Measurements from ENCODE around the gene ADAMTSL3.

- TF ChIP-seq, protein P1, sequence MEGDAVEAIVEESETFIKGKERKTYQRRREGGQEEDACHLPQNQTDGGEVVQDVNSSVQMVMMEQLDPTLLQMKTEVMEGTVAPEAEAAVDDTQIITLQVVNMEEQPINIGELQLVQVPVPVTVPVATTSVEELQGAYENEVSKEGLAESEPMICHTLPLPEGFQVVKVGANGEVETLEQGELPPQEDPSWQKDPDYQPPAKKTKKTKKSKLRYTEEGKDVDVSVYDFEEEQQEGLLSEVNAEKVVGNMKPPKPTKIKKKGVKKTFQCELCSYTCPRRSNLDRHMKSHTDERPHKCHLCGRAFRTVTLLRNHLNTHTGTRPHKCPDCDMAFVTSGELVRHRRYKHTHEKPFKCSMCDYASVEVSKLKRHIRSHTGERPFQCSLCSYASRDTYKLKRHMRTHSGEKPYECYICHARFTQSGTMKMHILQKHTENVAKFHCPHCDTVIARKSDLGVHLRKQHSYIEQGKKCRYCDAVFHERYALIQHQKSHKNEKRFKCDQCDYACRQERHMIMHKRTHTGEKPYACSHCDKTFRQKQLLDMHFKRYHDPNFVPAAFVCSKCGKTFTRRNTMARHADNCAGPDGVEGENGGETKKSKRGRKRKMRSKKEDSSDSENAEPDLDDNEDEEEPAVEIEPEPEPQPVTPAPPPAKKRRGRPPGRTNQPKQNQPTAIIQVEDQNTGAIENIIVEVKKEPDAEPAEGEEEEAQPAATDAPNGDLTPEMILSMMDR (IDR thresholded peaks at IDR 0.05; ENCODE audit: control extremely low read depth in 1 of 3, insufficient read depth in 1 of 3, low read depth in 1 of 3, low read length in 3 of 3): no peak
- TF ChIP-seq TAF7 (optimal IDR thresholded peaks at IDR 0.05; ENCODE audit: borderline replicate concordance, low read depth, low read length) (no peak), POLR2A (IDR thresholded peaks at IDR 0.05; ENCODE audit: control extremely low read depth in 1 of 2, low read depth in 2 of 2, low read length in 2 of 2) (no peak), TAF1 (IDR thresholded peaks at IDR 0.05; ENCODE audit: low read depth, low read length) (no peak), TCF12 (IDR thresholded peaks at IDR 0.05; ENCODE audit: low read depth, low read length) (no peak), EZH2 (IDR thresholded peaks at IDR 0.05; ENCODE audit: low read depth, low read length, severe bottlenecking) (no peak), RAD21 (IDR thresholded peaks at IDR 0.05 in 1 of 2, conservative IDR thresholded peaks at IDR 0.05 in 1 of 2; ENCODE audit: low read depth in 2 of 2, low read length in 2 of 2) (no peak), EP300 (IDR thresholded peaks at IDR 0.05; ENCODE audit: borderline replicate concordance in 1 of 2, low read depth in 2 of 2, low read length in 2 of 2) (no peak), SP2 (IDR thresholded peaks at IDR 0.05; ENCODE audit: low read length) (no peak), CHD2 (IDR thresholded peaks at IDR 0.05; ENCODE audit: low read length) (no peak), POLR2AphosphoS5 (IDR thresholded peaks at IDR 0.05; ENCODE audit: low read depth, low read length) (no peak)
Measured at GRCh38 chr15:83613714-83614113, 40.2 kb upstream of the ADAMTSL3 start.
